ENCODE results near the gene USHBP1.

DNA sequence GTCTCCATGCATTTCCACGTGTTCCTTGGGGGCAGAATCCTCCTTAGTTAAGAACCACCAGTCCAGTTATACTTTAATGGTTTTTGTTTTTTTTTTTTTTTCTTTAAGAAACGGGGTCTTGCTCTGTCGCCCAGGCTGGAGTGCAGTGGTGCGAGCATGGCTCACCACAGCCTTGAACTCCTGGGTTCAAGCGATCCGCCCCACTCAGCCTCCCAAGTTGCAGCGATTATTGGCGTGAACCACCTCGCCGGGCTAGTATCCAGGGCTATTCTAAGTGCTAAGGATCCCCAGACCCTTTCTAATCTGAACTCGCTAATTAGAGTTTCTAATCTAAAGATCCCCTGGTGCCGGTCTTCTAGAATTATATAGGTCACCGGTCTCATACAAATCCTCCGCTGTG lies 29.1 kb upstream of the USHBP1 start:
- TF ChIP-seq, protein P1, sequence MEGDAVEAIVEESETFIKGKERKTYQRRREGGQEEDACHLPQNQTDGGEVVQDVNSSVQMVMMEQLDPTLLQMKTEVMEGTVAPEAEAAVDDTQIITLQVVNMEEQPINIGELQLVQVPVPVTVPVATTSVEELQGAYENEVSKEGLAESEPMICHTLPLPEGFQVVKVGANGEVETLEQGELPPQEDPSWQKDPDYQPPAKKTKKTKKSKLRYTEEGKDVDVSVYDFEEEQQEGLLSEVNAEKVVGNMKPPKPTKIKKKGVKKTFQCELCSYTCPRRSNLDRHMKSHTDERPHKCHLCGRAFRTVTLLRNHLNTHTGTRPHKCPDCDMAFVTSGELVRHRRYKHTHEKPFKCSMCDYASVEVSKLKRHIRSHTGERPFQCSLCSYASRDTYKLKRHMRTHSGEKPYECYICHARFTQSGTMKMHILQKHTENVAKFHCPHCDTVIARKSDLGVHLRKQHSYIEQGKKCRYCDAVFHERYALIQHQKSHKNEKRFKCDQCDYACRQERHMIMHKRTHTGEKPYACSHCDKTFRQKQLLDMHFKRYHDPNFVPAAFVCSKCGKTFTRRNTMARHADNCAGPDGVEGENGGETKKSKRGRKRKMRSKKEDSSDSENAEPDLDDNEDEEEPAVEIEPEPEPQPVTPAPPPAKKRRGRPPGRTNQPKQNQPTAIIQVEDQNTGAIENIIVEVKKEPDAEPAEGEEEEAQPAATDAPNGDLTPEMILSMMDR (IDR thresholded peaks at IDR 0.05) = no peak
- TF ChIP-seq POLR2A (IDR thresholded peaks at IDR 0.05) = no peak

All from lower leg skin (tissue), 3 donors.